SIG-M5 treated with dmso at 0.1 percent for 504 hours (cell line): ENCODE data around the gene OPCML.

Experiments used
- DNase-seq: peaks from one replicate; lab custom pipeline; 2025; ENCODE audit not compliant: unreplicated experiment; lab: John Stamatoyannopoulos, UW

Gene OPCML

DNA sequence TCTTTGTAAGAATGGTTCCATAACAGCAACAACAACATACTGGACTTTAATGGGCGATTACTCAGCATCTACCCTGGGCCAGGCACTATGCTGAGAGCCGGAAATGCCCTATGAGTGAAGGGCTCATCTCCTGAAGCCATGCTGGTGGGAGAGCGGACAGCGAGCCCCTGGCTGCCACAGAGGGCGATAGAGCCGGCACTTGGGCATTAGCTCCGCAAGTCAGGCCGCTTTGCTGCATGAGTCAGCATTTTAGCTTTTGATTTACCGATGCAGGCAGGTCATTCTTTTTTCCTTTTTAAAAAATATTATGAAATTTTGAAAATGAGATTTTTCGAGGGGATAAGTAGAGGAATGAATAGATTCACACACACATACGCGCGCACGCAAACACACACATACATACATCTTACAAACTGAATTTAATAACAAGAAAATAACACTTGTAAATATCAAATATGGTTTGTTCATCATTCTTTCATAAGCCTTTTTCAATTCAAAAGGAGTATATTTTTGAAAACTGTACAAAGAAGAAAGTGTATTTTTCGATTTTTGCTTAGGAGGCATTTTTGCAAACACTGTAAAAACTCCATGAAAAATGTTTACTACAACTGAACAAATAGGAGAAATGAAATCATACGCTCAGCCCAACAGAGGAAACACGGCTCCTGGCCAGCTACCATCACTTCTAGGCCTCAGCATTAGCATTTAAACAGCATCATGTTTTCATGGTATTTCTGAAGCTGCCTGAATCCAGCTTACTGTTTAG lies 667.3 kb downstream of the OPCML start:
- no peak for DNase-seq

DNA sequence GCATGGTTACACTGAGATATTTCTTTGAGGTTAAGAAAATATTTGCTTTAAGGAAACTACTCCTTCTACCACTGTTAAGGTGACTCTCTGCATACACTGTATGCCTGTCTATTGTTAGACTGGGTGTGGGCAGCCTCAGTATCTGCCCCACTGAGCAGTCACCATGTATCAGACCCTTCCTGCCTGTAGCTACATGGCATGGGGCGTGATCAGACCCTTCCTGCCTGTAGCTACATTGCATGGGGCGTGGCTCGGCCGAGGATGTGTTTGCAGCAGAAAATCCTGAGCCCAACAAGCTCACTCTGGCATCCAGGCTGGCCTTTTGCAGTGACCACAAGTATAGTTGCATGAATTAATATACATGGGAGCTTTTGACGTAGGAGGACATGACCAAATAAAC lies 669.4 kb downstream of the OPCML start:
- DNase-seq = no peak

DNA sequence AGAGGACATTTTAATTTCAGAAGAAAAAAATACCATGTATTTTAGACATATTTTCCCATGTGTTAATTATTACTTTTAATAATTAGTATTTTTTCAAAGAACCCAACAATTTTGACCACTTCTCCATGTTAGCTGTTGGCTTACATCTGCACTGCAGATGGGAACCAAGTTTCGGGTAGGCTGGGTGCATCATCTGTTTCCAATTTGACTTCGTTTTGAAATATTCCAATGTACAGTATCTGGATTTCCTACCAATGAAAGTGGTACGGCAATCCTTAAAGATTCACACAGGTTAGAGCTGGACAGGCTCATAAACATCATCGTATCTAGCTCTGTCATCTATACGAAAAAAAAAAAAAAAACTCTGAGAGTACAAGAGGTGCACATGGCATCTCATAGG lies 670.2 kb downstream of the OPCML start:
- no peak for DNase-seq

DNA sequence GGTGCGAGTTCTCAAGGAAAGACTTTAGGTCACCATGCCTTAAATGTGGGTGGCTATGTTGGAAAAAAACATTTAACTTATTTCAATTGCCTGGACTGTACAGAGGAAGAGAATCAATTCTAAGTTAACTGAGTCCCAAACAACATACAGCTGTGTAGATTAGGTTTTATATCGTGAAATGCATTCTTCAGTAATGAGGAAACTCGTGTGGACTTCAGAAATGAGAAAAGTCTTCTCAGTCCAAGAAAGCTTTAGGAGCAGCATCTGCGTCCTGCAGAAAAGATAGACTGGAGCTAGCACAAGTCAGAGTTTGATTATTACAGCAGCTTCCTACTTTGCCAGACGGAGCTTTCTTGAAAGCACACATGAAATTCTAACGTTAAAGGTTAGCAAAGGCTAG lies 673.0 kb downstream of the OPCML start:
- no peak for DNase-seq

DNA sequence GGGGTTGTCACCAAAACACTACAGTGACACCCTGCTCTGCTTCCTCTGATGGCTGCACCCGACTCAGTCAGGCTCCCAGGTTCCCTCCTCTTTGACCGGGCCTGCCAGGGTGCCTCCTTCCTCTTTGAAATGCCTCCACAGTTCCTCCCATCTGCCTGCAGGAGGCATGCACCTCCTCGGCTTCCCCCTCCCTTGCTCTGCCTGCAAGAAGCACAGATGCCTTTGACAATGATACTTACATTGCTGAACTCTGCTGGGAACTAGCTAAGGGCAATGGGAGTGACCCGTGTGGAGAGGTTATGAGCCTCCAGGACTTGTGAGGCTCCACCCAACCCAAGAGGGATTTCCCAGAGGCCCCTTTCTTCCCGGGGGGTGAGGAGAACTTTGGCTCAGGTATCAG lies 674.1 kb downstream of the OPCML start:
- DNase-seq = no peak

DNA sequence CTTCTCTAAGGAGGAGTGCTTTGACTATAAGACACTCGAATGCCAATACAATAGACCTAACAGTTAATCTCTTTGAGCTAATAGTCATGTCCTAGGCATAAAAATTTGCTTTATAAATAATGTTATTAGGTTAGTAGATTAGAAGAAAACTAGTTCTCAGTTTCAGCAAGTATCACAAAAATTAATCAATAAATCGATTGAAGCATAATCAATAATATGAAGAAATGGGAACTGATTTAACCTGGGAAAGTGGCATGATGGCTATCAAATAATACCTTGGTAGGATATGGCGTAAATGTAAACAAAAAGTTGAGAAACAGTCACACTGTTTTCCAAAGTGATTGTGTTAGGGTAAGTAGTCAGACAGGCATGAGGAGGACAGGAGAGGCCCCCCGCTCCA lies 676.3 kb downstream of the OPCML start:
- no peak for DNase-seq

DNA sequence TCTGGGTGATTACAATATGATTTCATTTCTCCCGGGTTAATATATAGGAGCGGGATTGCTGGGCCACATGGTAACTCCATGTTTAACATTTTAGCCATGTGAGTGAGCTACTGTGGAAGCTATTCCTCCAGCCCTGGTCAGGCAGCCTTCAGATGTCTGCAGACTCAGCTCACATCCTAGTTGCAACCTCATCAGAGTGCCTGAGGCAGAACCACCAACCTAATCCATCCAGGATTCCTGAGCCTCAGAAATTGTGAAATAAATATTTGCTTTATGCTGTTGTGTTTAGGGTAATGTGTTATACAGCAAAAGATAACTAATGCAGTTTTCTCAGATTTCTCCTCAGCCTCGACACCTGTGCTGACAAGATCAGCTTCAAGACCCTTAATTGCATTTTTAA lies 676.8 kb downstream of the OPCML start:
- DNase-seq = no peak

DNA sequence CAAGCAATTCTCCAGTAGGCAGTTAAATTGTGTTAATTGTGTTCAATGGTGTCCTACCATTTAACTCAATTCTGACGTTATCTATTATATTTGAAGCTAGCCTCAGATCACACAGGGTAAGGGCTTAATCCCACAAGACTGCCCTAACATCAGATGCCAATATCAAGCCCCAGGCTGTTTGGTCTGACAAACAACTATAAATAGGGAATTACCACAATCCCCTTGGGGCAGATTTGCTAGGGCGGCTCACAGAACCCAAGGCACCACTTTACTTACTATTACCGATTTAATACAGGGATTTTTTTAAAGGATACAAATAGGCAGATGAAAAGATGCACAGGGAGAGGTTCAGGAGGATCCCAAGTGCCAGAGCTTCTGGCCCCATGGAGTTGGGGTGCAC lies 678.4 kb downstream of the OPCML start:
- no peak for DNase-seq

DNA sequence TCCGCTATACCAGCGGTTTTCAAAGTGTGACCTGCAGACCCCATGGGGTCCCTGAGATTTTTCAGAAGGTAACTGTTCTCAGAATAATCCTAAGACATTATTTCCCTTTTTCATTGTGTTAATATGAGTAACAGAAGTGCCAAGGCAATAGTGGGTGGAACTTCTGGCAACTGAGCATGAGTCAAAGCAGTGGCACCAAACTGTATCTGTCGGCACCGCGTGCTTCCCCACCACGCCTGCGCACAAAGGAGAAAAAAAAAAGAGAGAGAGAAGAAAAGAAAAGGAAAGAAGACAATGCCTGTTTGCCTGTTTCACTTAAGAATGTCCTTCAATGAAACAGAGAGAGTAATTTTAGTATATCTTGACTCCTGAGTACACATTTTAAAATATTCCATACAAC lies 679.9 kb downstream of the OPCML start:
- no peak for DNase-seq

DNA sequence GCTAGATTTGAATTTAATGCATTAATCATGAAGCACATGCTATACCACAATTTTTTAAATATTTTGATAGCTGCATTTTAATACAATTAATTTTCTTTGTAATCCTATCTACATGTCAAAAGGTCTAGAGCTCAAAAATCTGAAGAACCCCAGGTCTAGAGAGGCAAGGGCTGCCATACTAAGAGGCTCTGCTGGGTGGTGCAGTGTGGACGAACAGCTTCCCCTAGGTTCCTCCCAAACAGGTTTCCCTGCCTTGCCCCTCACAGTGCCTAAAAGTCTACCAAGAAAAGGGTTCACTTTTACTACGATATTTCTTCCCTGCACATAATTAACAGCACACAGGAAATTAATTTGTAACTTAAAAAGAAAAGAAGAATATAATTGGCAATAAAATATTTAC lies 681.1 kb downstream of the OPCML start:
- DNase-seq = no peak

DNA sequence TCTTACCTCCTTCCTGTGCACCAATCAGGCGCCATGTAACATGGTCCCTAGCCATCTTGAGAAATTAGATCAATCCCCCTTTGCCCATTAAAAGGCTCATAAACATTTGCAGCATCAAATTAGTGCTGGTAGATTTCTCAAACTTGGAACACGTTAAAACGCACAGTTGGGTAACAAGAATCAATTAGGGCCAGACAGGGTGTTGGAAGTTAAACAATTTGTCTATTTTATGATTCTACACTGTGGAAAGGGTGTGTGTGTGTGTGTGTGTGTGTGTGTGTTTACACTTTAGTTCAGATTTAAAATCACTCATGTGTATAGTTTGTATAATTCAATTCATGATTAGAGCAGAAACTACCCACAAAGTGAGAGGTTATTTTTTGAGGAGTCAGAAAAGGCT lies 682.0 kb downstream of the OPCML start:
- DNase-seq = no peak

DNA sequence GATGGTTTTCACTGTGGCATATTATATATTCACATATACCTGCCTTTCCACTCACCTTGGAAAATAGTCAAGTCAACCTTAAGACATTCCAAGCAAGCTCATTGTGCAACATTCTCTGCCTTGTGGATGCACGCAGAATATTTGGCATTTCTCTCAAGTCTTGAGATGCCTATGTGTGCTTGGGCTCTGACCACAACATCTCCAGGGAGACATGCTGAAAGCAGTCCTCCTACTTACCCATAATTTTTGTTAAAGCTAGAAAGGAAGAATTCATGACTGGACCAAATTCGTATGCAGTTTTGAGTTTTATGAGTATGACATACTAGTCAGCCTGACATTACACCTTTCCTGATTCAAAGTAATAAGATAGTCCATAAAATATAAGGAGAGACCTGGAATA lies 684.0 kb downstream of the OPCML start:
- no peak for DNase-seq

DNA sequence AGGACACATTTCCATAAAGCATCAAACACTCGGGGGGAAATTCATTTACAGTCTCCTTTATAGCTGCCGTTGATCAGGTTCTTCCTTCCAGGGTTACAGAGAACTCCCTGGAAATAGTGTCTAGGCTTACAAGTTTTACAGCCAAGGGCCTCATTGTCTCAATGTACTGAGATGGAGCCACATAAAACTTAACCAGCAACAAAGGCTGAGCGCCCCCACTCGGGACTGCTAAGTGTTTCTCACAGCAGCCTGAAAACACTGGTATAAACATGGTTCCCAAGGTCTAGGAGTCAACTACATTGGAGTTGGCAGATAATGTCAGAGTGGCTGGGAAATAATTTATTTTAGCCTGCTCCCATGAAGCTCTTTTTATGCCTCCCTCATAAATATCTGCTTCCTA lies 686.2 kb downstream of the OPCML start:
- DNase-seq = no peak

DNA sequence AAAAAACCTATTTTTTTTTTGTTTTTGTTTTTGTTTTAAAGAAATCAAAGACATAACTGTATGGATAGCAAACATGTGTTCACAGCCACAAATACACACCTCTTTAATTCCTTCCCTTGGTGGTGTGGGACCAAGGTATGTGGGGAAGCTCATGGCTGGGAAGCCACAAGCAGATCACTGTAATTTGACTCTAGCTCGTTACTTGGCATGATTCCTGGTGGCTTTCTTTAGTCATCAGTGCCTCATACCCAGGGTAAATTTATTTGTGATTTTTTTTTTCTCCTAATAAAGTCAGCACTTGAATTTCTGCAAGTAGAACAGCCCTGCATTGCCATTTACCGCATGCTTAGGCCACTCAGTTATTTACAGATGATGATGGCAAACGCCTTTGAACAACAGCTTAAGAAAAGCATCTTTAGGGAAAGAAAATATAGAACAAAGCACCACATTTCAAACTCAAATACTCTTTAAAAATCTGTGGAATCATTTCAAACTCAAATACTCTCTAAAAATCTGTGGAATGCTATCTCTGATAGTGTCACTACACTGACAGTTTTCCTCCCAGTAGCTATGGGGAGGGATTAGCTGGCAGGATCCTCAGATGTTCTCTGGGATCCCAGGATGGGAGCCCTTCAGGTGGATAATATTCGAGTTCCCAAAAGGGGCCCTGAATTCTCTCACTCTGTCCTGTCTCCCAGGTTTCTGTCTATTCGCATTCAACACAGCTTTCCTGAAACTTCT lies 687.2 kb downstream of the OPCML start:
- no peak for DNase-seq

DNA sequence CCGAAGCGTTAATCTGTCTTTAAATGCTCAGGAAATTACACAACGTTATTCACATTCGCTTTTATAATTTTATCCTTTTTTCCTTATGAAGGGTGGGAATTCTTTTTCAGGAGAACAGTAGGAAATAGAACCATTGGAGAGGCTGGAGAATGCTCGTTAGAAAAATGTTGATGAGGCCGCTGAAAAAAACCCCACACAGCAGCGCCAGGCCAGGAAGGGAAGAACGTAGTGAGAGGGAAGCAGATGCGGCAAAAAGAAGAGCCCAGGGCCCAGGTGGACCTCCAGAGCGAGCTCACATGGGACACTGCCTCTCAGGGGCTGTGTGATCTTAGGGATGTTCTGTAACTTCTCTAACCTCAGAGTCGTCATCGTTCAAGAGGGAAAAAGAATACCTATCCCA lies 691.6 kb downstream of the OPCML start:
- DNase-seq = no peak

DNA sequence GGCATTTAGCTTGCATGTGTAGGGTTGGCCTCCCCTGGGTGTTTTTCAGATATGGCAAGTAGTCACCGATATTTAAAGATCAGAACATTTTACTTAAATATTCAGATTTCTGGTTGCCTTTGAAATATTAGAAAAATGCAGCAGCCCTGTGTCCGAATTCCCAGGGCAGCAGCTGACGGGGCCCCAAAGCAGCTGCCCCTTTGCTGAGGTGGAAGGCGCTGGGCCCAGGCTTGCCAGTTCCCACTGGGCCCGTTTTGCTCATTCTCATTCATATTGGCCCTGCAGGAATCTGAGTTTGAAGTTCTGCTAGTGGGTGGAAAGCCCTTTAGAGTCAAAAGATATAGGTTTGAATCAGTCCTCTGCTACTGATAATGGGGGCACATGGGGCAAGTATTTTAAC lies 692.1 kb downstream of the OPCML start:
- DNase-seq = no peak

DNA sequence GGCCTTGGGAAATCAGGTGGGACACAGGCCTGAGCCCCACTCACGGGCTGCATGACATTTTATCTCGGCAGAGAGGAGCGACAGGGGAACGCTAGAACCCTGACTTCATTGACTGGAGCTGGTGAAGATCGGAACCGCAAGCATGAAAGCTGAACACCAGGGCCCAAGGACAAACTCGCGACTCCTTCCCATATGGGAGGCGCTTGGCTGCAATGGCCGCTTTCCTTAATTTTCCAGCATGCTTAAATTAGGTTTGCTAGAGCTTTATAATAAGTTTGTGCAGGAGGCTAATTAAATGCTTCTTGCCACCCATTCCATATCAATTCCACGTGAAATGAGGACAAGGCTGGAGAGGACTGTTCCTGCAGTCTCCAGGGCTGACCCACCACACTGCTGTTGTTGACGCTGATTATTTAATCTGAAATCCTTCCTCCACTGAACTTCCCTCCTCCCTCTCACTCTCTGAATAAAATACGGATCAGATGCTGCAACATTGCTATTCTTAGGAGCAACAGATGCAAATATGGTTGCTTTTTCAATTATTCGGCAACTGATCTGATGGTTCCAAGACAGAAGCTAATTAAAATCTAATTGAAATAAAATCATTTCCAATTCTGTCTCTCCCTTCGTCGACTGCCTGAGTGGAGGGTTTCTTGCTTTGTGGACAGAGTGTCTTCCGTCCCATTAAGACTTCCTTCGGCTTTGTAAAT lies 692.9 kb downstream of the OPCML start:
- DNase-seq = no peak

DNA sequence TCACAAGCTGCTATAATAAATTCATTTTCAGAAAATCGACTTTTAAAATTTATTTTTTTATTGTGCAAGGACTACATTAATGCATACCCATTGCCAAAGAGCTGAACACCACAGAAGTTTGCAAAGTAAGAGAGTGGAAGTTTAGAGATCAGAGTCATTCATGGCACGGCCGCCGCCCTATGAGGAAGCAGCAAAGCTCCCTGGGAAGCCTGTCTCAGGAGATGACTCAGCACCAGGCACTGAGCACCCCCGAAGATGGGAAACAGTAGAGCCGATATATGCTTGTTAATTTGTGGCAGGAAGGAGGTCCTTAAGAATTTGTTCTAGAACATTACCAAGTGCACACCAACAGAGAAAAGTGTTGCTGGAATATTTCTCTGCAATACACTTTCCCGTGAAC lies 693.7 kb downstream of the OPCML start:
- DNase-seq = no peak

DNA sequence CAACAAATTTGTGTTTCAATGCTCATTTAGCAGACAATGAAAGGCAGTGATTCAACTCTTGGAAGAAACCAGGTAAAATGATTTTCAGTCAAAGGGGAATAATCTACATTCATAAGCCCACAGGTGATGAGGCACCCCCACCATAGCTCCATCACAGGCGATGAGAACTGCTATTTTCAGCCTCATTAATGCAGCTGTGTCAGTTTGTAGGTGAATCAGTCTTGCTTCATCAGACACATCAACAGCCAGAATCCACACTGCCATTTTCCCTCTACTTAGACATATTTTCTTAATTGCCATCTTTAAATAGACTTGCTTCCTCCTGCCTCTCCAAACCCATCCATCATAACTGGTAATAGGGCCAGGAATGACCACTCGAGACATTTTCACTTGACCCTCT lies 701.0 kb downstream of the OPCML start:
- no peak for DNase-seq

DNA sequence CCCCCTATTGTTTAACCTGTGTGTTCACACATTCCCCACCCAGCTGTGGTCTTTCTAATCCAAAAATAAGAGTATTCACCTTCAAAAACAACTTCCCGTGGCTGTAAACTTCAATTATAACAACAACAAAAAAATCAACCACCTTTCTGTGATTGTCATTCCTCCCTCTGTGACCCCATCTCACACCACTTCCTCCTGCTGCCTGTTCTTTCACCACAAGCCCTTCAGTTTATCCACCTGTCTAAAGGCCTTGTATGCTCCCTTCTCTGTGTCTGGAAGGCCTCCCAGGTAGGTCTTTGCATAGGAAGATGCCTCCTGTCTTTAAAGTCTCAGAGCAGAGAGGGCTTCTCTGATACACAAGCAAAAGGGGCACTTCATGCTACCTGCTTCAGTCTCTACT lies 707.7 kb downstream of the OPCML start:
- DNase-seq = no peak

DNA sequence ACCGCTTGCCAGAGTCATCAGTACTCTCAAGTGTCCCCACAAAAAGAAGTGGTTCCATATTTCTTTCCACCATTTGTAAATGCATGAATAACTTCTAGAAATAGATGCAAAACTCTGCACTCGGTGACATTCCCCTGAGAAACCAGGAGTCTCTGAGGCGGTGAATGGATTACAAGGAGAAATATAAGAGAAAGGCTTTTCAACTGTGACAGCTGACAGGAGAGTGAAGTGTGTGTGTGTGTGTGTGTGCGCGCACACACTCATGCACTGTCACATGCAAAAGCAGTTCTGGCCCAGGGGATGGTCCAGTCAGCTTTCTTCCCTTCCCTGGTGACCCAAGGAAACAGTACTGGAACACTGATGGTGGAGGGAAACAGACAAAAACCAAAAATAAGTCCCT lies 710.0 kb downstream of the OPCML start:
- no peak for DNase-seq

DNA sequence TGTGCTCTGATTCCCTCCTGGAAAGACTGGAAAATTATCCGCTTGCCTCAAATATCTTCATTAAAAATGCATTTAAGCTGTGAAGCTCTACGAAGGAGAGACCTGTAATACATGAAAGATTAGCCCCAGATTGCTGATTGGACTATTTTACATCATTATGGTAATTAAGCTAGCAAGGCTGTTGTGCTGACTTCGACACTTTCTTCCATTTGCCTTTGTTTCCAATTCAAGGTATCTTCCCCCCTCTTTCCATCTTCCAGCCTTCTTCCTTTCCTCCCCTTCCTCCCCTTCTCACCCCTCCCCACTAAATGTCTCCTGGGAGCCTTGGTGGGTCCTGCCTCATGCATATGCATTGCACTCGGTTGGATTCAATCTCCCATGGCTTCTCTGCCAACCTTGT lies 710.8 kb downstream of the OPCML start:
- no peak for DNase-seq
